Putamen (tissue), 1 donor: ENCODE results near the gene UBASH3B.

Experiments used
- DNase-seq: peaks from one replicate; pipeline ENCODE4 v3.0.0-alpha.2; 2016; ENCODE audit warnings: low spot score

The UBASH3B gene

GRCh38 chr11:122647736-122648275, 7.7 kb upstream of the UBASH3B start:
- DNase-seq, result no peak

- DNase-seq, result no peak
Observed at GRCh38 chr11:122649116-122649515, 6.4 kb upstream of the UBASH3B start.

- DNase-seq, result no peak
Observed at GRCh38 chr11:122650619-122651018, 4.9 kb upstream of the UBASH3B start.

- no peak for DNase-seq
Observed at GRCh38 chr11:122652495-122652894, 3.0 kb upstream of the UBASH3B start.

GRCh38 chr11:122653916-122654585, 1.5 kb upstream of the UBASH3B start:
- DNase-seq, result no peak

GRCh38 chr11:122656073-122656630, 630 bp downstream of the UBASH3B start:
- DNase-seq, result peak; percentile 32

GRCh38 chr11:122656631-122657101, 1.1 kb downstream of the UBASH3B start:
- peak; percentile 63 for DNase-seq

GRCh38 chr11:122659676-122660554, 4.4 kb downstream of the UBASH3B start:
- DNase-seq, result no peak

- DNase-seq, result no peak
Observed at GRCh38 chr11:122661182-122661945, 5.8 kb downstream of the UBASH3B start.

- no peak for DNase-seq
Observed at GRCh38 chr11:122663056-122663740, 7.7 kb downstream of the UBASH3B start.

GRCh38 chr11:122663764-122664163, 8.2 kb downstream of the UBASH3B start:
- no peak for DNase-seq

GRCh38 chr11:122664188-122664587, 8.7 kb downstream of the UBASH3B start:
- no peak for DNase-seq

- no peak for DNase-seq
Observed at GRCh38 chr11:122665861-122666260, 10.3 kb downstream of the UBASH3B start.

- DNase-seq, result no peak
Observed at GRCh38 chr11:122666743-122667142, 11.2 kb downstream of the UBASH3B start.

- no peak for DNase-seq
Observed at GRCh38 chr11:122668562-122669090, 13.1 kb downstream of the UBASH3B start.

GRCh38 chr11:122670131-122670530, 14.6 kb downstream of the UBASH3B start:
- DNase-seq, result no peak

- no peak for DNase-seq
Observed at GRCh38 chr11:122671400-122671891, 15.9 kb downstream of the UBASH3B start.

- DNase-seq, result no peak
Observed at GRCh38 chr11:122672892-122673291, 17.4 kb downstream of the UBASH3B start.

GRCh38 chr11:122673701-122674100, 18.2 kb downstream of the UBASH3B start:
- DNase-seq, result no peak

GRCh38 chr11:122676638-122677037, 21.1 kb downstream of the UBASH3B start:
- no peak for DNase-seq

- DNase-seq, result no peak
Observed at GRCh38 chr11:122677256-122677655, 21.7 kb downstream of the UBASH3B start.
